Measurements from ENCODE around the gene RAPGEFL1. TPM values are rescaled to one million over a fixed set of nuclear protein-coding genes. Genes with fewer than 3 reads are reported as not detected.

The RAPGEFL1 gene
- total RNA-seq, 2 experiments from 2014 or later = 3.1 to 4.0 TPM

Small RNAs within 50 kb of the gene (microRNA-seq; reads per million reads assigned to microRNA genes)
- gene MIR6866 (ENCODE audit: borderline microRNAs expressed, borderline replicate concordance) (2.7 reads per million), gene MIR6867 (ENCODE audit: borderline microRNAs expressed, borderline replicate concordance) (not detected)

Other genes starting within 250 kb of the RAPGEFL1 start
- gene ORMDL3, start 249.9 kb upstream of the RAPGEFL1 start, total RNA-seq = 10 to 100 TPM; 51.8 to 52.1 TPM
- not detected for gene LRRC3C, start 249.7 kb upstream of the RAPGEFL1 start, total RNA-seq
- gene GSDMA, start 214.5 kb upstream of the RAPGEFL1 start, total RNA-seq = under 1 TPM in 1 of 2 experiments, not detected in 1; 0.17 TPM
- 100 to 1,000 TPM; 122 to 125 TPM for gene PSMD3, start 196.7 kb upstream of the RAPGEFL1 start, total RNA-seq
- not detected for gene CSF3, start 162.0 kb upstream of the RAPGEFL1 start, total RNA-seq
- gene MED24, start 123.1 kb upstream of the RAPGEFL1 start, total RNA-seq = 100 to 1,000 TPM; 107 TPM
- 10 to 100 TPM; 10.2 to 11.2 TPM for gene THRA, start 114.5 kb upstream of the RAPGEFL1 start, total RNA-seq
- 1 to 10 TPM; 9.0 to 9.1 TPM for gene NR1D1, start 76.9 kb upstream of the RAPGEFL1 start, total RNA-seq
- gene MSL1, start 55.5 kb upstream of the RAPGEFL1 start, total RNA-seq = 10 to 100 TPM; 72.1 to 72.2 TPM
- gene CASC3, start 36.9 kb upstream of the RAPGEFL1 start, total RNA-seq = 100 to 1,000 TPM; 104 TPM
- gene WIPF2, start 41.8 kb downstream of the RAPGEFL1 start, total RNA-seq = 10 to 100 TPM; 12.3 to 13.0 TPM
- gene CDC6, start 110.4 kb downstream of the RAPGEFL1 start, total RNA-seq = 10 to 100 TPM; 86.5 to 90.4 TPM
- 10 to 100 TPM; 16.9 to 18.5 TPM for gene RARA, start 131.7 kb downstream of the RAPGEFL1 start, total RNA-seq
- not detected for gene GJD3, start 187.3 kb downstream of the RAPGEFL1 start, total RNA-seq
- 100 to 1,000 TPM; 410 to 416 TPM for gene TOP2A, start 240.4 kb downstream of the RAPGEFL1 start, total RNA-seq

All from activated naive CD4-positive, alpha-beta T cell treated with anti-CD3 and anti-CD28 coated beads for 36 hours (primary cell).